Prostate gland (tissue), 2 donors: ENCODE results near the gene GPR141. TPM values are rescaled to one million over a fixed set of nuclear protein-coding genes. Genes with fewer than 3 reads are reported as not detected.

Experiments
- DNase-seq: peaks from one replicate; pipeline ENCODE4 v3.0.0-alpha.2; 2019; ENCODE audit warnings: low spot score
- H3K27ac ChIP-seq, 2 donors: fragments of 200-600 bp; sonication (generic); 2 replicates each; pipeline ENCODE4 v1.5.1; 2017 to 2019
- H3K27me3 ChIP-seq: fragments of 200-600 bp; sonication (generic); replicated peaks from 2 replicates; pipeline ENCODE4 v1.5.1; 2019; ENCODE audit not compliant: insufficient read depth
- H3K36me3 ChIP-seq, 2 donors: fragments of 200-600 bp; sonication (generic); 1 replicate in 1 of 2; 2 replicates in 1 of 2; pipeline versions ENCODE4 v1.5.1 to v1.8.1; 2017 to 2019
- H3K4me1 ChIP-seq: fragments of 200-600 bp; sonication (generic); replicated peaks from 2 replicates; pipeline ENCODE4 v1.5.1; 2019
- H3K4me3 ChIP-seq, 2 donors: fragments of 200-600 bp; sonication (generic); 2 replicates each; pipeline ENCODE4 v1.5.1; 2017 to 2019
- H3K9me3 ChIP-seq: fragments of 200-600 bp; sonication (generic); 2 replicates; pipeline ENCODE4 v1.5.1; 2017
- CTCF ChIP-seq, 4 experiments: fragments of 200-600 bp in 2 of 4; fragments of 450-650 bp in 2 of 4; sonication (generic) in 2 of 4; IDR thresholded peaks; 1 replicate in 3 of 4; 2 replicates in 1 of 4; pipeline ENCODE4 v1.5.1; 2016 to 2019; ENCODE audit warnings: antibody characterized with exemption in 4 of 4, mild to moderate bottlenecking in 2 of 4, moderate library complexity in 2 of 4
- POLR2A ChIP-seq: fragments of 450-650 bp; IDR thresholded peaks from one replicate; pipeline ENCODE4 v1.6.1; 2016; ENCODE audit warnings: antibody characterized with exemption, mild to moderate bottlenecking
- POLR2AphosphoS5 ChIP-seq: sonication (generic); formaldehyde crosslinking; IDR thresholded peaks from one replicate; pipeline ENCODE4 v1.6.1; 2017; ENCODE audit warnings: antibody characterized with exemption
- WGBS: methylation state at CpG from one replicate; pipeline ENCODE4 v1.1.5; 2018; 5-methylcytosine and 5-hydroxymethylcytosine counted together
- intact Hi-C: fragments of 100-400 bp; cut with DNase I; formaldehyde crosslinking; loops from one replicate; pipeline ENCODE4 v1.14.2; 2022
- total RNA-seq, 2 donors: library from RNA; depleted of rRNA; stranded (reverse); fragments of >200 nt; gene quantifications; one replicate each; pipeline ENCODE4 v1.1.0, GENCODE V29; 2016

Gene GPR141
- total RNA-seq, 2 donors from 2014 or later = 0.36 to 1.1 TPM

GRCh38 chr7:37670436-37670835 is 13.1 kb upstream of the GPR141 start:
- no peaks in the 10 kb centered on the region for H3K9me3 ChIP-seq
- H3K27me3 ChIP-seq = no peaks in the 10 kb centered on the region
- no peaks in the 10 kb centered on the region for H3K4me1 ChIP-seq
- WGBS = 71% methylated on average over 1 of the region's 1 CpG
- TF ChIP-seq POLR2AphosphoS5 (no peak), CTCF (IDR thresholded peaks at IDR 0.05) (no peak), POLR2A (no peak)
- no peak overlapping the region for H3K27ac ChIP-seq
- H3K36me3 ChIP-seq = no peaks in the 10 kb centered on the region
- H3K4me3 ChIP-seq = no peak overlapping the region
- DNase-seq = no peak
- intact Hi-C loops = no loop called here

GRCh38 chr7:37671876-37672275 is 11.7 kb upstream of the GPR141 start:
- H3K27ac ChIP-seq = no peak overlapping the region
- H3K4me3 ChIP-seq = no peak overlapping the region
- no peaks in the 10 kb centered on the region for H3K36me3 ChIP-seq
- TF ChIP-seq POLR2A (no peak), CTCF (IDR thresholded peaks at IDR 0.05) (no peak), POLR2AphosphoS5 (no peak)
- no peaks in the 10 kb centered on the region for H3K27me3 ChIP-seq
- intact Hi-C loops = no loop called here
- DNase-seq = no peak
- no peaks in the 10 kb centered on the region for H3K4me1 ChIP-seq
- no peaks in the 10 kb centered on the region for H3K9me3 ChIP-seq
- 77% methylated on average over 3 of the region's 3 CpGs for WGBS

GRCh38 chr7:37672926-37673325 is 10.6 kb upstream of the GPR141 start:
- Histone ChIP-seq H3K36me3 (no peaks in the 10 kb centered on the region), H3K4me1 (no peaks in the 10 kb centered on the region), H3K4me3 (no peak overlapping the region), H3K9me3 (no peaks in the 10 kb centered on the region), H3K27me3 (no peaks in the 10 kb centered on the region), H3K27ac (no peak overlapping the region)
- intact Hi-C loops = no loop called here
- TF ChIP-seq CTCF (IDR thresholded peaks at IDR 0.05) = no peak
- no peak for TF ChIP-seq POLR2A
- TF ChIP-seq POLR2AphosphoS5 = no peak
- no peak for DNase-seq
- WGBS = 76% methylated on average over 3 of the region's 3 CpGs

- intact Hi-C loops = no loop called here
- Histone ChIP-seq H3K36me3 (no peaks in the 10 kb centered on the region), H3K27me3 (no peaks in the 10 kb centered on the region), H3K9me3 (no peaks in the 10 kb centered on the region), H3K27ac (no peak overlapping the region), H3K4me1 (no peaks in the 10 kb centered on the region), H3K4me3 (no peak overlapping the region)
- DNase-seq = no peak
- TF ChIP-seq CTCF (IDR thresholded peaks at IDR 0.05) (no peak), POLR2AphosphoS5 (no peak), POLR2A (no peak)
- 93% methylated on average over 1 of the region's 1 CpG for WGBS
Observed at GRCh38 chr7:37673523-37673922, 10.0 kb upstream of the GPR141 start.

GRCh38 chr7:37674531-37674930 is 9.0 kb upstream of the GPR141 start:
- no peak for TF ChIP-seq POLR2AphosphoS5
- no peak for TF ChIP-seq CTCF (IDR thresholded peaks at IDR 0.05)
- TF ChIP-seq POLR2A = no peak
- no peaks in the 10 kb centered on the region for H3K36me3 ChIP-seq
- no peak overlapping the region for H3K4me3 ChIP-seq
- 54% methylated on average over 5 of the region's 5 CpGs for WGBS
- no peaks in the 10 kb centered on the region for H3K27me3 ChIP-seq
- H3K9me3 ChIP-seq = no peaks in the 10 kb centered on the region
- H3K4me1 ChIP-seq = no peaks in the 10 kb centered on the region
- intact Hi-C loops = no loop called here
- DNase-seq = no peak
- H3K27ac ChIP-seq = no peak overlapping the region
